HepG2 (cell line): ENCODE data around the gene GOLGA6D. TPM values are rescaled to one million over a fixed set of nuclear protein-coding genes. Genes with fewer than 3 reads are reported as not detected.

Experiments
- E2F2 ChIP-seq: sonication (generic); formaldehyde crosslinking; IDR thresholded peaks from 2 replicates; pipeline ENCODE4 v1.4.0; 2020; ENCODE audit warnings: missing genetic modification reagents, borderline replicate concordance
- FOXO1 ChIP-seq: sonication (generic); formaldehyde crosslinking; IDR thresholded peaks from 2 replicates; pipeline ENCODE4 v1.4.0; 2020; ENCODE audit warnings: missing genetic modification reagents
- GATAD1 ChIP-seq: IDR thresholded peaks from 2 replicates; pipeline ENCODE4 v1.6.1; 2016; ENCODE audit warnings: missing genetic modification reagents, missing compliant biosample characterization
- HOMEZ ChIP-seq: IDR thresholded peaks from 2 replicates; pipeline ENCODE4 v1.6.1; 2016; ENCODE audit warnings: low read depth
- KLF13 ChIP-seq: sonication (generic); formaldehyde crosslinking; IDR thresholded peaks from 2 replicates; pipeline ENCODE4 v1.4.0; 2020; ENCODE audit warnings: mild to moderate bottlenecking, missing genetic modification reagents
- KLF6 ChIP-seq: IDR thresholded peaks from 2 replicates; pipeline ENCODE4 v1.8.0; 2016; ENCODE audit warnings: missing biosample characterization, missing genetic modification reagents
- MAFK ChIP-seq, 2 experiments: IDR thresholded peaks in 1 of 2; conservative IDR thresholded peaks in 1 of 2; 2 replicates each; pipeline ENCODE4 v1.6.1; 2011; ENCODE audit warnings: improper control_type of control experiment in 2 of 2, low read length in 2 of 2
- MAZ ChIP-seq, 2 experiments: sonication (generic) in 1 of 2; formaldehyde crosslinking in 1 of 2; IDR thresholded peaks; 2 replicates each; pipeline versions ENCODE4 v1.5.0 to v1.6.1; 2012 to 2020; ENCODE audit warnings: low read depth in 2 of 2, mild to moderate bottlenecking in 2 of 2, borderline replicate concordance in 1 of 2, improper control_type of control experiment in 1 of 2, low read length in 1 of 2, missing genetic modification reagents in 1 of 2, moderate library complexity in 1 of 2
- POLR2G ChIP-seq: fragments of 200-400 bp; formaldehyde crosslinking; IDR thresholded peaks from 2 replicates; pipeline ENCODE4 v1.6.1; 2018; ENCODE audit warnings: mild to moderate bottlenecking, low read depth, low read length, moderate library complexity
- SSRP1 ChIP-seq: IDR thresholded peaks from 2 replicates; pipeline ENCODE4 v1.6.1; 2016; ENCODE audit warnings: control low read depth
- TOPORS ChIP-seq: sonication (generic); formaldehyde crosslinking; IDR thresholded peaks from 2 replicates; pipeline ENCODE4 v1.8.0; 2023; ENCODE audit warnings: mild to moderate bottlenecking, missing genetic modification reagents
- ZBTB34 ChIP-seq: sonication (generic); formaldehyde crosslinking; IDR thresholded peaks from 2 replicates; pipeline ENCODE4 v1.8.0; 2022; ENCODE audit warnings: mild to moderate bottlenecking, missing genetic modification reagents
- ZNF20 ChIP-seq: sonication (generic); formaldehyde crosslinking; IDR thresholded peaks from 2 replicates; pipeline ENCODE4 v1.4.0; 2020; ENCODE audit warnings: mild to moderate bottlenecking, moderate library complexity, missing genetic modification reagents
- ZNF232 ChIP-seq: sonication (generic); formaldehyde crosslinking; IDR thresholded peaks from 2 replicates; pipeline ENCODE4 v1.4.0; 2020; ENCODE audit warnings: missing genetic modification reagents, borderline replicate concordance
- ZNF414 ChIP-seq: sonication (generic); formaldehyde crosslinking; IDR thresholded peaks from 2 replicates; pipeline ENCODE4 v1.5.0; 2020; ENCODE audit warnings: missing genetic modification reagents
- ZNF503 ChIP-seq: sonication (generic); formaldehyde crosslinking; IDR thresholded peaks from 2 replicates; pipeline ENCODE4 v1.4.0; 2020; ENCODE audit warnings: missing genetic modification reagents
- ZNF576 ChIP-seq: sonication (generic); formaldehyde crosslinking; IDR thresholded peaks from 2 replicates; pipeline ENCODE4 v1.4.0; 2020; ENCODE audit warnings: mild to moderate bottlenecking, missing genetic modification reagents
- polyA plus RNA-seq, 8 experiments: library from polyadenylated mRNA; depleted of rRNA in 3 of 8; stranded (reverse) in 7 of 8; unstranded in 1 of 8; fragments of >200 nt; fragmentation: Illumina TruSeq in 4 of 8; extraction: Trizol in 4 of 8; gene quantifications; 2 replicates each; pipeline versions ENCODE4 v1.2.1 to v1.2.3, GENCODE V29; 2011 to 2016; ENCODE audit warnings: low read depth in 4 of 8, missing spikeins in 1 of 8, mixed read lengths in 1 of 8; ENCODE audit not compliant: insufficient read depth in 1 of 8
- total RNA-seq, 5 experiments: library from RNA; depleted of rRNA; stranded (reverse); fragments of >200 nt; fragmentation: Illumina TruSeq; extraction: Trizol; gene quantifications; 2 replicates each; pipeline ENCODE4 v1.2.3, GENCODE V29; 2016; ENCODE audit warnings: low read depth in 1 of 5

Gene GOLGA6D
- total and polyA plus RNA-seq, 2 of the 13 experiments (the other 11 are each of a cell fraction or from before 2014, with no cell fraction given), result 0.04 TPM; not detected in 1

- TF ChIP-seq ZNF503 (CRISPR knock-in tag), result peak; percentile 66; the same call in 1 of the 2 replicates
- TF ChIP-seq ZNF232 (CRISPR knock-in tag), result no peak; the same call in 1 of the 2 replicates
- TF ChIP-seq MAZ (IDR thresholded peaks at IDR 0.05; ENCODE audit: borderline replicate concordance, low read depth, low read length), result peak; percentile 56; the same call in 1 of the 2 replicates
- peak; percentile 91 for TF ChIP-seq MAZ (CRISPR knock-in tag; IDR thresholded peaks at IDR 0.05; ENCODE audit: low read depth)
- TF ChIP-seq KLF6 (CRISPR knock-in tag), result 0 out of 2 replicates have a peak, but pooled peaks have one; percentile 57
- TF ChIP-seq FOXO1, result 0 out of 2 replicates have a peak, but pooled peaks have one; percentile 19
- no peak for TF ChIP-seq ZNF20 (CRISPR knock-in tag)
- no peak for TF ChIP-seq ZNF576 (CRISPR knock-in tag)
- TF ChIP-seq E2F2 (CRISPR knock-in tag), result no peak
- TF ChIP-seq KLF13 (CRISPR knock-in tag), result 0 out of 2 replicates have a peak, but pooled peaks have one; percentile 53
- peak; percentile 100 for TF ChIP-seq GATAD1 (CRISPR knock-in tag)
- no peak for TF ChIP-seq SSRP1 (CRISPR knock-in tag)
- TF ChIP-seq MAFK (conservative IDR thresholded peaks at IDR 0.05 in 1 of 2, IDR thresholded peaks at IDR 0.05 in 1 of 2; ENCODE audit: low read length in 2 of 2), result no peak
- no peak for TF ChIP-seq ZNF414 (CRISPR knock-in tag)
- TF ChIP-seq TOPORS (CRISPR knock-in tag), result 0 out of 2 replicates have a peak, but pooled peaks have one; percentile 35
- no peak for TF ChIP-seq ZBTB34 (CRISPR knock-in tag)
- TF ChIP-seq POLR2G, result peak; percentile 85
- TF ChIP-seq HOMEZ (CRISPR knock-in tag), result peak; percentile 52; the same call in 1 of the 2 replicates
These were observed 53.2 kb downstream of the GOLGA6D start, which contains the start of gene COMMD4 (continued) for GRCh38 chr15:75335705-75336355.
